ENCODE measurements around the gene HNRNPUL1.
A peak's percentile ranks its signal among the peaks of the same experiment; 100 is the strongest.
"Not testable (repeated sequence)": the region's sequence is repeated elsewhere in the genome, so short reads cannot be mapped to it uniquely, and the experiment has no call there.

The HNRNPUL1 gene

DNA sequence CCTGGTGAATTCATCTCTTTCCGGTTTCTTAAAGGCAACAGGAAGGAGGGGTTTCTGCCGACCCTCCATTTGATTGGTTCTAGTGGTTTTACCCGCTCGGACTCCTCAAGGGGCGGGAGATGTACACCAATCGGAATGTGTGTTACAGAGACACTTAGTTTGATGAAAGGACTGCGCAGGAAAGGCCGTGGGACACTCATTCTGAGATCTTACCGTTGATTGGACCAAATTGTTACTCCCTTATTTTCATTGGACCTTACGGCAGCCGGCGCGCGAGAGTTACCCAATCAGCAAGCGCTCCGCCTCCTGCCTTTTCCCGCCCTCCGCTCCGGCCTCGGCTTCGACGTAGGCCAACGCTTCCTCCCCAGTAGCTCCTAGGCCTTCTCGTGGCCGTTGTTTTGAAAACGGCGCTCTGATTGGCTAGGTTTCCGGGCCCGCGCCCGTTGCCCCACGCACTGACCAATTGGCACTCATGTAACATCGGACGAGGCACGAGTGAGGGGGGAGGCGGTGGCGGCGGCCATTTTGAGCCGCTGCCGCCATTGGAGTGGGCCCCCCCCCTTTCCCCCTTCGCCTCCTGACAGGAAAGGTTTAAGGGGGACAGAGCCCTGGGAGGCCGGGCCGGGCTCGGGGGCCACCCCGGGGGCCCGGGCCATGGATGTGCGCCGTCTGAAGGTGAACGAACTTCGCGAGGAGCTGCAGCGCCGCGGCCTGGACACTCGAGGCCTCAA is at the start of gene HNRNPUL1:
HNRNPUL1 (plus strand) TSS at position 523 of the 731 bp plus-strand sequence; CDS start at position 655, 132 bp downstream.
- peak; percentile 99 for DNase-seq

DNA sequence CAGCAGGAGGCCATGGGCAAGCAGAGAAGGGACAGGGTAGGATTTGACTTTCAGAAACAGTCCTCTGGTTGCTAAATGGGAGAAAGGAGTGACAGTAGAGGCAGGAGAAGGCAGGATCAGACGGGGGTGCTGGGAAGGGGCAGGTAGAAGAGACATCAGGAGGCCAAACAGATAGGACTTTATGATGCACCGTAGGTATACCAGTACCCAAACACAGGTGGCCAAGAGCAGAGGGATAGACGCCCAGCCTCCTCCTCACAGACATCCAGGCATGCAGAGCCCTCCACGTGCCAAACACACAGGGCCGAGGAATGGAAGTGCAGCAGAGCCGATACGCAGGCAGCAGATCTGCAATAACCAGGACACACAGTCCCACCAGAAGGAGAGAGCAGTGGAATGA is 46.4 kb upstream of the HNRNPUL1 start:
- DNase-seq, result no peak

DNA sequence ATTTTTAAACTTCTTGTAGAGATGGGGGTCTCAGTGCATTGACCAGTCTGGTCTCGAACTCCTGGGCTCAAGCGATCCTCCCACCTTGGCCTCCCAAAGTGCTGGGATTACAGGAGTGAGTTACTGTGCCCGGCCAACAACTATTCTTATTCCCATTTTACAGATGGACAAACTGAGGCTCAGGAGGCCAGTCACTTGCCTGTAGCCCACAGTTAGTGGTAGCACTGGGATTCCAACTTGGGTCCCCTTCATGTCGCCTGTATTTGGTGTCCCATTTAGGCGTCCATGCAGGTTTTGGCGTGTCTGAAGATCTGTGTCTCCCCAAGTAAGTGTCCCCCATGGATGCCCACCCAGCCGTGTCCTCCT is 45.9 kb upstream of the HNRNPUL1 start:
- DNase-seq, result no peak

DNA sequence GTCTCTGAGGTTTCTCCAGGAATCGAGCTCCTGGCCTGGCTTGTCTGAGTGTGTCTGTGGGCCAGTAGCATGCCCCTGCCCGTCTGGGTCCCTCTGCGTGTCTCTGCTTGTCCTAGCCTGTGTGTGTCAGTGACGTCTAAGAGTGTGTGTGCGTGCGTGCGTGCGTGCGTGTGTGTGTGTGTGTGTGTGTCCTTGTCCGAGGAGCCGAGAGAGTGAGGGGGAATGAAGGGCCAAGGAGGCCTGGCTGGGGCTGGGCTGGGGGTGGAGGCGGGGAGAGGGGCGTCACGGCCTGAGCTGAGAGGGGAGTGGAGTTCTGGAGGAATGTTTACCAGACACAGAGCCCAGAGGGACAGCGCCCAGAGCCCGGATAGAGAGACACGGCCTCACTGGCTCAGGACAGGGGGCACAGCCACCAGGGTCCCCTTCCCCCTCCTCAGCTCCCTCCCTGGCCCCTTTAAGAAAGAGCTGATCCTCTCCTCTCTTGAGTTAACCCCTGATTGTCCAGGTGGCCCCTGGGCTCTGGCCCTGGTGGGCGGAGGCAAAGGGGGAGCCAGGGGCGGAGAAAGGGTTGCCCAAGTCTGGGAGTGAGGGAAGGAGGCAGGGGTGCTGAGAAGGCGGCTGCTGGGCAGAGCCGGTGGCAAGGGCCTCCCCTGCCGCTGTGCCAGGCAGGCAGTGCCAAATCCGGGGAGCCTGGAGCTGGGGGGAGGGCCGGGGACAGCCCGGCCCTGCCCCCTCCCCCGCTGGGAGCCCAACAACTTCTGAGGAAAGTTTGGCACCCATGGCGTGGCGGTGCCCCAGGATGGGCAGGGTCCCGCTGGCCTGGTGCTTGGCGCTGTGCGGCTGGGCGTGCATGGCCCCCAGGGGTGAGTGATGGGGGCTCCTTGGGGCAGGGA is 45.3 kb upstream of the HNRNPUL1 start, which contains the start of gene AXL:
AXL (plus strand) TSS at position 609 of the 893 bp plus-strand sequence; CDS start at position 779, 170 bp downstream.
- no peak for DNase-seq

DNA sequence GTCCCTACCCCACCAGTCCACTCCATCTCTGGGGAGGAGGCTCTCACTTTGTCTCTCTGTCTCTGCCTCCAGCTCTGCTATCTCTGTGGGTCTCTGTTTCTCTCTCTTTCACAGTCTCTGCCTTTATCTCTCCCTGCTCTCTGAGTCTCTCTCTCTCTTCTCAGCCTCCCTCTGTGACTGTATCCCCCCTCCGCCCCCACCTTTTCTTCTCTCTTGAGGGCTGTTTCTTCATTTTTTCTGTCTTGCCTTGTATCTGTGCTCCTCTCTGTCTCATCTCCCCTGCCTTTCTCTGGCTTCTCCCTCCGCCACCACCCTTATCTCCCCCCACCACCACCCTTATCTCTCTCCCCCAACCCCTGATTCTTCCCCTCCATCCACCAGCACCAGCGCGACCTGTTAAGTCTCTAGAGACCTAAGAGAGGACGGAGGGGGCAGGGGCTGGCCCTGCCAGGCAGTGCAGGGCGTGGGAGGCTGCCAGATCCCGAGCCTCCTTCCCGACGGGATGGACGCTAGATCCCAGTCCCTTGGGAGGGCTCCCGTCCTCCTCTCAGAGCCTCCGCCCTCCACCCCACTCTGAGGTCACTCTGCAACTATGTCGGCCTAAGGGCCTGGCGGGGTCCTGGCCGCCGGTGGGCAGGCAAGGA is 44.1 kb upstream of the HNRNPUL1 start:
- no peak for DNase-seq

DNA sequence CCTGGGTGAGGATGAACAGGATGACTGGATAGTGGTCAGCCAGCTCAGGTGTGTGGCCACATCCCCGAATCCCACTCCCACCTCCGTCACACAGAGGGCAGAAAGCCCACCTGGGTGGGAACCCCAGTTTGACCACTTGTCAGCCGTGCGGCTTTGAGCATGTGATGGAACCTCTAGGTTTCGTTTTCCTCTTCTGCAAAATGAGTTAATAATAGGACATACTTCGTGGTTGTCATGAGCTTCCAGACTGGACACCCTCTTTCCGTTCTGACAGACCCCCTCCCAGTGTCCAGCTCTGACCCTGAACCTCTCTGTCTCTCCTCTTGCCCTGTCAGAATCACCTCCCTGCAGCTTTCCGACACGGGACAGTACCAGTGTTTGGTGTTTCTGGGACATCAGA is 43.4 kb upstream of the HNRNPUL1 start:
- no peak for DNase-seq

DNA sequence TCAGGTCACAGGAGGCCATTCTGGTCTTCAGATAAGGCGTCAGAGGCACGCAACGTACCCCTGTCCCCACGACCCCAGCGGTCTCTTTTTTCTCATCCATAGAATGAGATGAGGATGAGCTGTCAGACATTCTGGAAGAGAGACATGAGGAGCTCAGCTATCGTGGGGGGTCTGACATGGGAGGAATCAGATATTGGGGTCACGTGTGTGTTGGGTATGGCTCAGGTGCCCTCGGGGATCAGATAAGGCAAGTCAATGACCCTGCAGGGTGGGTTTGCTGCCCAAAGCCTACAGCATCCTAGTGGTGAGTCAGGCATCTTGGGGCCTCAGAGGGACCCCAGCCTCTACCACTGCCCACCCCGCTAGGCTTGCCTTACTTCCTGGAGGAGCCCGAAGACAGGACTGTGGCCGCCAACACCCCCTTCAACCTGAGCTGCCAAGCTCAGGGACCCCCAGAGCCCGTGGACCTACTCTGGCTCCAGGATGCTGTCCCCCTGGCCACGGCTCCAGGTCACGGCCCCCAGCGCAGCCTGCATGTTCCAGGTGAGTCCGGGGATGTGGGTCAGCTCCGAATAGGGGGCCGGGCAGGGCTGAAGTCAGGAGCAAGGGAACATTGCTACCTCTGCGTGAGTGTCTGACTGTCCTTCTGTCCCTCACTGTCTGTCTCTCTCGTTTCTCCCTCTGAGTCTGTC is 42.5 kb upstream of the HNRNPUL1 start:
- DNase-seq, result no peak

DNA sequence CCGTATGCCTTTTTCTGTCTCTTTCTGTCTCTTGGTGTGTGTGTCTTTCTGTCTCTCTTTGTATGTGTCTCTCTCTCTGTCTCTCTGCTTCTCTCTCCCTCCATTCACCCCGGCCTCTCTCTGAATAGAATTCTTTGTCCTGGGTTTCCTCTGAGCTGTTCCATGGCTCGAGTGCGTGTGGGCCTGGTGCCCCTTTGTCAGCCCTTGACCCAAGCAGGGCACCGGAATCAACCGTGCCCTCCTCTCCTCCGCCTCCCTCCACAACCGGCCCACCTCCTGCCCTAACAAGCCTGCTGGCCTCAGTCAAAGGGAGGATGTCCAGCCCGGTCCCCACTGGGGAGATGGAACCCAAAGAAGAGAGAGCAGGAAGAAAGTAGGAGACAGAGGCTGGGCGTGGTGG is 41.9 kb upstream of the HNRNPUL1 start:
- no peak for DNase-seq

DNA sequence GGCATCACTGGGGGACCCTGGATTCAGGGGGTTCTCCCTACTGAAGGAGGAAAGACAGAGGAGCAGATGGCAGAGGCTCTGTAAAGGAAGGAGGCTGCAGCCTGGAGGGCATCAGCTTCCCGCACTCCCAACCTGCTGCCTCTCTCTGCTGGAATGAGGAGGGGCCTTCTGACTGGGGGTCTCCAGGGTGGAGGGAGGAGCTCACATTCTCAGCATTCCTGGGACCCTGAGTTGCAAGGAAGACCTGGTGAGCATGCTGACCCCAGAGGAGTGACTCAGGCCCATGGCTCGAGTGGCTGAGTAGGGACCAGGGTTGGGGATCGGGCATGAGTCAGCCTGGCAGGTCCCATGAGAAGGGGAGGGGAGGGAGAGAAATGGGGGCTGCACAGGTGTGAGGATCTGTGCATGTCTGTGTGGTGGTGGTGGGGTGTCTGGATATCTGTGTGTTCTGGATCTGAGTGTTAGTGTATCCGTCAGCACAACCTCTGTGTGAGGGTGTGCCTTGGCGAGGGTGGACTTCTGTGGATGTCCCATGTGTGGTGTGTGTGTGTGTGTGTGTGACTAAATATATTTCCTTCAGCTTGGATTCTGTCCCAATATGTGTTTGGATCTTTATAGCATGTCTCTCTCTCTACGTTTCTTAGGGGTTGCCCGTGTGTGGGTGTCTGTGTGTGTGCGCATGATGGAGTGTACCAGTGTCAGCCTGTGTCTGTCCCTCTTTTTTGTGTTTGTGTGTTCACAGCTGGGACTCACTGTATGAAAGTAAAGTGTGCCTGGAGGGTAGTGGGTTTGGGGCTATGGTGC is 40.5 kb upstream of the HNRNPUL1 start:
- DNase-seq, result no peak

DNA sequence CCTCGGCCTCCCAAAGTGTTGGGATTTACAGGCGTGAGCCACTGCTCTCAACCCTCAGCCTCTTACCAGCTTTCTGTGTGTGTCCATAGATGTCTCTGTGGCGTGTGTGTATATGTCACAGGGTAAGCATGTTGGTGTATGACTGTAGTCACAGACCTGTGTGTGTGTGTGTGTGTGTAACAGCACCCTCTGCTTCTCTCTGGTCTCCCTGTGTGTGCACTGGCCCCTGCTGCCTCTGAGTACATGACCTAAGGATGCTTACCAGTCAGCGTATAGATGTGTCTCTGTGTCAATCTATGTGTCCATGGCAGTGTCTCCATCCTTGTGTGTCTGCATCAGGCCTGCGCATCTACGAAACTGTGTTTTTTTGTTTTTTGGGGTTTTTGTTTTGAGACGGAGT is 39.5 kb upstream of the HNRNPUL1 start:
- DNase-seq, result no peak

DNA sequence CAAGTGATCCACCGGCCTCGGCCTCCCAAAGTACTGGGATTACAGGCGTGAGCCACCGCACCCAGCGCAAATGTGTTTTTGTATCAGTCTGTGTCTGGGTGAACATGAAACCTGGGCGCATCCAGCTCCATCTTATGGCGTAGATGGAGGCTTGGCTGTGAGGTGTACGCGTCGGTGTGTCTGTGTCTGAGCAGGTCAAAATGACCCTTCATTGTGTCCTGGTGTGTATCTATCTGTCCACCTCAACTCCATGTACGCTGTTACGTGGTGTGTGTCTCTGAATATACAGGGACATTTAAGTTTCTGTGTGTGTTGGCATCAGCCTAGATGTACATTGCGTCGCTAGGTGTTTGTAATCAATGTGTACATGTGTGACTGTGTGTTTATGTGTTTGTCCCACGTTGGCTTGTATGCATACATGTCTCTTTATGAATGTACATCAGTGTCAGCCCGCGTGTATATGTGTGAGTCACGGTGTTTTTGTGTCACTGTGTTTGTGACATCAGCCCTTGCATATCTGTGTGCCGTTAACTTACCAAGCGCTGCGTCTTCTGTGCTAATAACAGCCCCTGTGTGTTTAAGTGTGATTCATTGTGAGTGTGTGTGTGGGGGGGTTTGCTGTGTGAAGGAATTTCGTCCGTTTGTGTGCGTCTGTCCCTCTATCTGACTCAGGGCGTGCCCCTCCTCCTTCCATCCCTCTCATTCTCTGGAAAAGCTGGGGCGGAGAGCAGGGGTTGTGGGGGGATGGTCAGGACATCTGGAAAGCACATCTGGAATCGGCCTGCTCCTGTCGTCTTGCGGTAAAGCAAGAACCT is 38.7 kb upstream of the HNRNPUL1 start:
- DNase-seq, result no peak

DNA sequence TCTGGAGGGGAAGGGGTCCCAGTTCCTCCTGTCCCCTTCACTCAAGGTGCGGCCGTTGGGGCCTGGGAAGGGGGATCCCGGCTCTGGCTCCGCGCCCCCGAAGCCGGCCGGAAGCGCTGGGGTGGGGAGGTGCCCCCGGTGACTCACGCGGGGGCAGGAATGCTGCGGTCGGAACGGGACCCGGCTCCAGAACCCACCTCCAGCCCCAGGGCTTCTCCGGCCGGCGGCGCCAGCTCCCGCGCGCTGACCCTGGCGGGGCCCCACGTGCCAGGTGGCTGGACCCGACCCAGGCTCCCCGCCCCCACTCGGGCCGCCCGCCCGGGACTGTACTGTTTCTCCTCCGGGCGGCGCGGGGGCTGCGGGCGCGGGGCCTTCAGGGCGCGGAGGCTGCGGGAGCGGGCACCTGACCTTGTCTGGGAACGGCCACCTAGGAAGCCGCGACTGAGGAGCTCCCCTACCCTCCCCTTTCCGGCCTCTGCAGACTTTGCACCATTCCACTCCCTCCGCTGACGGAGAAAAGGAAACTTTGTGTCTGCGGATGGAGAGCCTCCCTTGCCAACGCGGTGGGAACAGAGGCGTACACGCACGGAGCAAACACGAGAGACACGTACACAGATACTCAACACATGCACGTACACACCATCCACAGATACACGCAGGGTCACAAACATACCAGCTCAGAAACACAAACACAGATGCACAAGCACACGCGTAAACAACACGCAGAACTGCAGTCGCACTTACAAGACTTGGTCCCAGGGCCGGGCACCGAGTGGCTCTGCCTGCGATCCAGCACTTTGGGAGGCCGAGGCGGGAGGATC is 37.9 kb upstream of the HNRNPUL1 start:
- DNase-seq, result no peak

DNA sequence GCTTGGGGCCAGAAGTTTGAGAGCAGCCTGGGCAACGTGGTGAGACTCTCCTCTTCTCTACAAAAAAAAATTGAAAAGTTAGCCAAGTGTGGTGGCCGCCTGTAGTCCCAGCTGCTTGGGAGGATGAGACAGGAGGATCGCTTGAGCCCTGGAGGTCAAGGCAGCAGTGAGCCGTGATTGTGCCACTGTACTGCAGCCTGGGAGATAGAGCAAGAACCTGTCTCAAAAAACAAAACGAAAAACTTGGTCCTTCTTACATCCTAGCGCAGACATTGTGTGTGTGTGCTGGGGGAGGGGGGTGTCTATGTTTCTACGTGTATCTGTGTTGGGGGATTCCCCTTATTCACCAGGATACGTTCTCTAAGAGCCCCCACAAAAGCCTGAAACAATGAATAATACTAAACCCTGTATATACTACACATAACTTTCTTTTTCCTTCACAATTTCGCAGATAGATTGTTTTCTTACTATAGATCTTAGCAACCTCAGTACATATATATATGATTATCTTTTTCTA is 37.2 kb upstream of the HNRNPUL1 start:
- no peak for DNase-seq

DNA sequence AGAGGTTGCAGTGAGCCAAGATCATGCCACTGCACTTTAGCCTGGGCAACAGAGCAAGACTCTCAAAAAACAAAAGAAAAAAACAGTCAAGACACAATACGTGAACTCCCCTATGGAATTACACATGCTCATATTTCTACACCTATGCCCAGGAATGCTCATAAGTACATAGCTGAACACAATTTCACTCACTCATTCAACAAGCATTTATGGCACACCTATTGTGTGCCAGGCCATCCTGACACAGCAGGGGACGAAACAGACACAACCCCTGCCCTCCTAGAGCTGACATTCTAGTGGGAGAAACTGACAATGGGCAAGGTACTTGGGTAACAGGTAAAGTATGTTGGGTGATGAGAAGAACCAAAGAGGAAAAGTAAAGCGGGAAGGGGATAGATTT is 35.7 kb upstream of the HNRNPUL1 start:
- DNase-seq, result no peak

DNA sequence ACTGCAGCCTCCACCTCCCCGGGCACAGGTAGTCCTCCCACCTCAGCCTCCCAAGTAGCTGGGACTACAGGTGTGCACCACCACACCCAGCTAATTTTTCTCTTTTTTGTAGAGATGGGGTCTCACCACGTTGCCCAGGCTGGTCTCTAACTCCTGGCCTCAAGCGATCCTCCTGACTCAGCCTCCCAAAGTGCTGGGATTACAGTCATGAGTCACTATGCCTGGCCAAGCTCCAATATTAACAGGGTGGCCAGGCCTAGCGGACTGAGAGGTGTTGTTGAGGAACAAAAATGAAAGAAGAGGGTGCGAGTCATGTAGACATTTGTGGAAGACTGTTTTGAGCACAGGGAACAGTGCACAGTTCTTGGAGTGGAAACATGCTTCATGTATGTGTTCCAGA is 34.8 kb upstream of the HNRNPUL1 start:
- DNase-seq, result not testable (repeated sequence)

DNA sequence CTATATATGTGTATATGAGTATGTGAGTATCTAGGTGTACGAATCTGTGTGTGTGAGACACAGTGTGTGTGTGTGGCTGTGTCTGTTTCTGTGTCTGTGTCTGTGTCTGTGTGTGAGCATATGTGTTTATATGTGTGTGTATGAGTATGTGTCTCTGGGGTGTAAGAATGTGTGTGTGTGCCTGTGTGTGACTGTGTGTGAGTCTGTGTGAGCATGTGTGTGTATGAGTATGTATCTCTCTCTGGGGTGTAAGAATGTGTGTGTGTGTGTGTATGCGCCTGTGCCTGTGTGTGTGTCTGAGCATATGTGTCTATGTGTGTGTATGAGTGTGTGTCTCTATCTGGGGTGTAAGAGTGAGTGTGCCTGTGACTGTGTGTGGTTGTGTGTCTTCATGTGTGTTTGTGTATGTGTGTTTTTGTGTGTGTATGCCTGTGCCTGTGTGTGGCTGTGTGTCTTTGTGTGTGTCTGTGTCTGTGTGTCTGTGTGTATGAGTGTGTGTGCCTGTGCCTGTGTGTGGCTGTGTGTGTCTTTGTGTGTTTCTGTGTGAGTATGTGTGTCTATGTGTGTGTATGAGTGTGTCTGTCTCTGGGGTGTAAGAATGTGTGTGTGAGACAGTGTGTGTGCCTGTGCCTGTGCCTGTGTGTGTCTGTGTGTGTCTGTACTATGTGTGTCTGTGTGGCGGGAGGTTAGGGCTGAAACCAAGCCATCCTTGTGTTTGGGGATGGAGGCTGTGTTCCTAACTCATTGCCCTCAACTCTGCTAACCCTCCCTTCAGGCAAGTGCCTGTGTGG is 33.9 kb upstream of the HNRNPUL1 start:
- DNase-seq, result no peak

DNA sequence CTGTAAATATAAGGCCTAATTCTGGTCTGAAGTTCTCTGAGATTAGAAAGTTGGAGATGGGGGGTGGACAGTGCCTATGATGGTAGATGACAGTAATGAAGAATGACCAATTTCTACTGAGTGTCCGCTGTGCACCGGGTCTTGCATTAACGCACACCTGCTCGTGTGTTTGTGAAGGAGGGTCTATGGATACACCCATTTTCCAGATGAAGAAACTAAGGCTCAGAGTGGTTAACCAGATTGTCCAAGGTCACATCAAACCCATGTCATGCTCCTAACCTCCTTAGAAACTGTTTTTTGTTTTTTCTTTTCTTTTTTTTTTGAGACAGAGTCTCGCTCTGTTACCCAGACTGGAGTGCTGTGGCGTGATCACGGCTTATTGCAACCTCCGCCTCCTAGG is 31.5 kb upstream of the HNRNPUL1 start:
- DNase-seq, result no peak

DNA sequence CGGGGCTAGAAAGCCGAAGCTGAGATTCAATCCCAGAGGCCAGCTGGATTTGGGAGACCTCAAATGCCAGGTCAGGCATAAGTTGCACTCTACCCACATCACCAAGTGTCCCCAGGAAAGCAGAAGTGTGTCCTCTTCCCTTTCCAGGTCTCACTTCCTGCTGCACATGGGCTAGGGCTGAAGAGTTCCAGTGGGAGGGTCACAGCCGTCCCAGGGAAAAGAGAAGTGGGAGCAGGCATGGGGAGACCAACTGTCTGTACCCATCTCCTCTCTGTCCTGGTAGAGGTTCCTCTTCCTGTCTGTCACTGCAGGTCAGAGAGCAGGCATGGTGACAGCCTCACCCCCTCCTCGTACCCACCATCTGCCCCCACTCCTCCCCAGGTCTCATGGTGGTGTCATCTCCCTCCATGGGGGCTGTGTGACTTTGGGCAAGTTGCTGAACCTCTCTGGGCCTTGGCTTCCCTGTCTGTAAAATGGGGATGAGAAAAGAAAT is 30.4 kb upstream of the HNRNPUL1 start:
- DNase-seq, result no peak

Data from NCI-H1436 (cell line).